Nephron (organoid): ENCODE results near the gene CAPRIN1.
A peak's percentile ranks its signal among the peaks of the same experiment; 100 is the strongest.

Experiments
- H3K27ac Mint-ChIP-seq, 3 experiments: 2 replicates each; pipeline ENCODE4 v1.8.0; 2020; ENCODE audit warnings: mixed read lengths in 3 of 3, mild to moderate bottlenecking in 2 of 3, moderate library complexity in 1 of 3
- H3K27me3 Mint-ChIP-seq: 2 replicates; pipeline ENCODE4 v1.8.0; 2021; ENCODE audit warnings: low read depth, mild to moderate bottlenecking, moderate library complexity, mixed read lengths
- H3K36me3 Mint-ChIP-seq: 2 replicates; pipeline ENCODE4 v1.8.0; 2020; ENCODE audit warnings: low read depth, mixed read lengths
- H3K4me1 Mint-ChIP-seq: 2 replicates; pipeline ENCODE4 v1.8.0; 2020; ENCODE audit warnings: mixed read lengths
- H3K4me3 Mint-ChIP-seq, 3 experiments: 2 replicates each; pipeline ENCODE4 v1.8.0; 2020; ENCODE audit warnings: mild to moderate bottlenecking in 3 of 3, mixed read lengths in 3 of 3, moderate library complexity in 2 of 3
- H3K9me3 Mint-ChIP-seq: 2 replicates; pipeline ENCODE4 v1.8.0; 2020; ENCODE audit warnings: mixed read lengths
- TF ChIP-seq, protein P1 (sequence below), 3 experiments: fragments of 200-600 bp; sonication (generic); IDR thresholded peaks; one replicate each; pipeline ENCODE4 v1.5.0; 2021; ENCODE audit warnings: antibody characterized with exemption in 3 of 3; ENCODE audit not compliant: unreplicated experiment in 3 of 3

Gene CAPRIN1

GRCh38 chr11:34149786-34150185 lies 98.3 kb downstream of the CAPRIN1 start:
- peaks cover 20% of the 10 kb centered on the region for H3K4me1 Mint-ChIP-seq
- TF ChIP-seq, protein P1, sequence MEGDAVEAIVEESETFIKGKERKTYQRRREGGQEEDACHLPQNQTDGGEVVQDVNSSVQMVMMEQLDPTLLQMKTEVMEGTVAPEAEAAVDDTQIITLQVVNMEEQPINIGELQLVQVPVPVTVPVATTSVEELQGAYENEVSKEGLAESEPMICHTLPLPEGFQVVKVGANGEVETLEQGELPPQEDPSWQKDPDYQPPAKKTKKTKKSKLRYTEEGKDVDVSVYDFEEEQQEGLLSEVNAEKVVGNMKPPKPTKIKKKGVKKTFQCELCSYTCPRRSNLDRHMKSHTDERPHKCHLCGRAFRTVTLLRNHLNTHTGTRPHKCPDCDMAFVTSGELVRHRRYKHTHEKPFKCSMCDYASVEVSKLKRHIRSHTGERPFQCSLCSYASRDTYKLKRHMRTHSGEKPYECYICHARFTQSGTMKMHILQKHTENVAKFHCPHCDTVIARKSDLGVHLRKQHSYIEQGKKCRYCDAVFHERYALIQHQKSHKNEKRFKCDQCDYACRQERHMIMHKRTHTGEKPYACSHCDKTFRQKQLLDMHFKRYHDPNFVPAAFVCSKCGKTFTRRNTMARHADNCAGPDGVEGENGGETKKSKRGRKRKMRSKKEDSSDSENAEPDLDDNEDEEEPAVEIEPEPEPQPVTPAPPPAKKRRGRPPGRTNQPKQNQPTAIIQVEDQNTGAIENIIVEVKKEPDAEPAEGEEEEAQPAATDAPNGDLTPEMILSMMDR (IDR thresholded peaks at IDR 0.05; ENCODE audit: unreplicated experiment in 3 of 3) = peak in 2 of 3 experiments; percentile 25 to 35
- H3K36me3 Mint-ChIP-seq = peaks cover 40% of the 10 kb centered on the region
- H3K4me3 Mint-ChIP-seq = no peak overlapping the region
- H3K27ac Mint-ChIP-seq = peak overlapping the region in 1 of 3 experiments; percentile 71
- no peaks in the 10 kb centered on the region for H3K27me3 Mint-ChIP-seq
- no peaks in the 10 kb centered on the region for H3K9me3 Mint-ChIP-seq

DNA sequence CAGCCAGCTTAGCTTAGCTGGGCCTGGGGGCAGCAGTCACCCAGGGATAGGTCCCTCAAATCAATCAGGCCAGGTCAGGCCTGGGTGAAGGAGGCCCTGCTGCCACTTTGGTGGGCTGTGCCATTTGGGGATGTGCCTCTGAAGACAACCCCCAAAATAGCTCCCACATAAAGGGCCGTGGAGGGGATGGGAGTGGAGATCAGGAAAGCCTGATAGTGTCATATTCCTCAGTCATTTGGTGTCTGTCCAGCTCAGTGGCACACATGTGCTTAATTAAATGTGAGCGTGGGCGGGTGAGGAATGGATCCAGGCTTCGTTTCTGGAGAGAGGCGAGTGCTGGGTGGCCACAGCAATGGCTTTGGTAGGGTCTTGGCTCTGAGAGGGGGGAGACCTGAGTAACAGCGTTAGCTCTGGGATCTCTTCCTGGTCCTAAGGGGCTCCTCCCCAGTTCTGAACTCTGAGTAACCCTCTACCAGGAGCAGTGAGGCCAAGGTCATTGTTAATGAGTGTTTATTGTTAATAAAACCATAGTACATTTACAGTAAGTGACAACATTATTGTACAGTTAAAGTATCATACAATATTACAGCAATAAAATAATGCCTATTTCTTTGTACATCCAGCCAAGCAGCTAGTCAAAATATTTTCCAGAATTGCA lies 99.1 kb downstream of the CAPRIN1 start:
- H3K9me3 Mint-ChIP-seq = no peaks in the 10 kb centered on the region
- H3K4me3 Mint-ChIP-seq = peak overlapping the region in 1 of 3 experiments; percentile 31
- TF ChIP-seq, protein P1 (IDR thresholded peaks at IDR 0.05; ENCODE audit: unreplicated experiment in 3 of 3) = no peak
- H3K4me1 Mint-ChIP-seq = peaks cover 20% of the 10 kb centered on the region
- H3K36me3 Mint-ChIP-seq = peaks cover 32% of the 10 kb centered on the region
- H3K27me3 Mint-ChIP-seq = no peaks in the 10 kb centered on the region
- peak overlapping the region; percentile 65 to 93 (median 85) for H3K27ac Mint-ChIP-seq
